Upper lobe of right lung (tissue), 1 donor: ENCODE results near the gene NINL. TPM values are rescaled to one million over a fixed set of nuclear protein-coding genes. Genes with fewer than 3 reads are reported as not detected.

Experiments
- ATAC-seq: fragments of 200-7000 bp; cut with Tn5 transposase; one replicate; pipeline ENCODE4 v1.9.1; 2020; ENCODE audit warnings: mild to moderate bottlenecking, moderate library complexity
- DNase-seq: peaks from one replicate; pipeline ENCODE4 v3.0.0-alpha.2; 2020
- H3K27ac ChIP-seq: fragments of 200-600 bp; one replicate; pipeline ENCODE4 v1.8.0; 2022
- H3K27me3 ChIP-seq: fragments of 200-600 bp; one replicate; pipeline ENCODE4 v1.8.0; 2022; ENCODE audit warnings: mild to moderate bottlenecking
- H3K36me3 ChIP-seq: fragments of 200-600 bp; one replicate; pipeline ENCODE4 v1.8.0; 2022
- H3K4me1 ChIP-seq: fragments of 200-600 bp; one replicate; pipeline ENCODE4 v1.8.0; 2022
- H3K4me3 ChIP-seq: fragments of 200-600 bp; one replicate; pipeline ENCODE4 v1.8.0; 2022; ENCODE audit warnings: mild to moderate bottlenecking
- H3K9me3 ChIP-seq: fragments of 200-600 bp; one replicate; pipeline ENCODE4 v1.8.0; 2022
- intact Hi-C: fragments of 100-400 bp; cut with DNase I; formaldehyde crosslinking; loops from one replicate; pipeline ENCODE4 v1.11.0; 2022
- total RNA-seq: library from RNA; stranded (reverse); fragmentation: NEBNext Ultra II Directional; extraction: Animal tissue kit (Norgen Biotek cat#: 25700); gene quantifications from one replicate; pipeline ENCODE4 v1.2.1, GENCODE V29; 2021
- TF ChIP-seq, protein P1 (sequence below): fragments of 200-600 bp; IDR thresholded peaks from one replicate; pipeline ENCODE4 v1.8.0; 2022; ENCODE audit warnings: antibody characterized with exemption
- donor health status: DM: no; HTN: yes; CAD: no; lungs with severe emphysema.

Gene NINL
- total RNA-seq, 1 donor from 2014 or later = 13.2 TPM

GRCh38 chr20:25548613-25549086 is 36.7 kb downstream of the NINL start:
- TF ChIP-seq, protein P1, sequence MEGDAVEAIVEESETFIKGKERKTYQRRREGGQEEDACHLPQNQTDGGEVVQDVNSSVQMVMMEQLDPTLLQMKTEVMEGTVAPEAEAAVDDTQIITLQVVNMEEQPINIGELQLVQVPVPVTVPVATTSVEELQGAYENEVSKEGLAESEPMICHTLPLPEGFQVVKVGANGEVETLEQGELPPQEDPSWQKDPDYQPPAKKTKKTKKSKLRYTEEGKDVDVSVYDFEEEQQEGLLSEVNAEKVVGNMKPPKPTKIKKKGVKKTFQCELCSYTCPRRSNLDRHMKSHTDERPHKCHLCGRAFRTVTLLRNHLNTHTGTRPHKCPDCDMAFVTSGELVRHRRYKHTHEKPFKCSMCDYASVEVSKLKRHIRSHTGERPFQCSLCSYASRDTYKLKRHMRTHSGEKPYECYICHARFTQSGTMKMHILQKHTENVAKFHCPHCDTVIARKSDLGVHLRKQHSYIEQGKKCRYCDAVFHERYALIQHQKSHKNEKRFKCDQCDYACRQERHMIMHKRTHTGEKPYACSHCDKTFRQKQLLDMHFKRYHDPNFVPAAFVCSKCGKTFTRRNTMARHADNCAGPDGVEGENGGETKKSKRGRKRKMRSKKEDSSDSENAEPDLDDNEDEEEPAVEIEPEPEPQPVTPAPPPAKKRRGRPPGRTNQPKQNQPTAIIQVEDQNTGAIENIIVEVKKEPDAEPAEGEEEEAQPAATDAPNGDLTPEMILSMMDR = no peak
- Histone ChIP-seq H3K27me3 (no peaks in the 10 kb centered on the region), H3K4me1 (peaks cover 19% of the 10 kb centered on the region), H3K27ac (no peak overlapping the region), H3K36me3 (no peaks in the 10 kb centered on the region), H3K4me3 (no peak overlapping the region), H3K9me3 (no peaks in the 10 kb centered on the region)
- ATAC-seq (no peak), DNase-seq (no peak)
- intact Hi-C loops = no loop called here

DNA sequence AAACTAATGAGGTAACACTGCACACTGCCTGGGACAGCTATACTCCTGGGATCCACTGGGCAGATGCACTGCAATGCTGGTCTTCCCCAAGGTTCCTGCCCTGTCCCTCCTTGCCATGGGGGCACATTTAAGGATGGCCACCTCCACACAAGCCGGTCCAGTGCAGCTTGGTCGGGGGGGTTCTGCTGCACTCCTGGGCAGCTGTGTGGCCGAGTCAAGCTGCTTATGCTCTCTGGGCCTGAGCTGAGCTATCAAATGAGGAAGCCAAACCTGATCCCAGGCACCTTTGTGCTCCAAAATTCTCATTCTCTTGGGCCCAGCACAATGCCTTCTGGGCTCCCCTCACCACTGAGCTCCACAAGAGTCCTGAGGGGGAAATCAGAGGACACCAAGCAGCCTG is 37.3 kb downstream of the NINL start:
- H3K27ac ChIP-seq = no peak overlapping the region
- TF ChIP-seq, protein P1 = no peak
- no peaks in the 10 kb centered on the region for H3K27me3 ChIP-seq
- no peaks in the 10 kb centered on the region for H3K9me3 ChIP-seq
- H3K4me1 ChIP-seq = peaks cover 19% of the 10 kb centered on the region
- no peak for DNase-seq
- H3K36me3 ChIP-seq = no peaks in the 10 kb centered on the region
- ATAC-seq = no peak
- no peak overlapping the region for H3K4me3 ChIP-seq
- intact Hi-C loops = no loop called here

GRCh38 chr20:25547063-25547462 is 38.3 kb downstream of the NINL start:
- TF ChIP-seq, protein P1 = no peak
- Histone ChIP-seq H3K27me3 (no peaks in the 10 kb centered on the region), H3K4me1 (peaks cover 23% of the 10 kb centered on the region), H3K4me3 (no peak overlapping the region), H3K36me3 (no peaks in the 10 kb centered on the region), H3K27ac (no peak overlapping the region), H3K9me3 (no peaks in the 10 kb centered on the region)
- intact Hi-C loops = no loop called here
- DNase-seq = no peak
- no peak for ATAC-seq

DNA sequence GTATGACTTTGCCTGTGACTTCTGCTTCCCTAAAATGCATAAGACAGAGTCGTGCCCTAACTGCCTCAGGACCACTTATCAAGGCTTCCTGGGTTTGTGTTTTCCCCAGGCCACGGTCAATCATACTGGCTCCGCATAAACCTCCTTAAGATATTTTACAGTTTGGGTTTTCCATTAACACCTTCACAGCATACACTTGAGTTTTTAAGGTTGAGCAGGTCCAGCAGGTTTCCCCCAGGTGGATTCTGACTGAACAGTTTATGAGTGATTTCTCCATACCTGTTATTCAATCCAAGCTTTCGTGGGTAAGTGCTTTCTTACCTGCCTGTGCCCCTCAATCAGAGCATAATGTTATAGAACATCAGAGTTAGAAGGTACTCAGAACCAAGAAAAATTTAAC is 39.3 kb downstream of the NINL start:
- intact Hi-C loops = no loop called here
- TF ChIP-seq, protein P1 = no peak
- H3K9me3 ChIP-seq = no peaks in the 10 kb centered on the region
- ATAC-seq (peak; percentile 64), DNase-seq (no peak)
- no peak overlapping the region for H3K4me3 ChIP-seq
- H3K27ac ChIP-seq = no peak overlapping the region
- no peaks in the 10 kb centered on the region for H3K27me3 ChIP-seq
- peaks cover 28% of the 10 kb centered on the region for H3K4me1 ChIP-seq
- H3K36me3 ChIP-seq = no peaks in the 10 kb centered on the region

DNA sequence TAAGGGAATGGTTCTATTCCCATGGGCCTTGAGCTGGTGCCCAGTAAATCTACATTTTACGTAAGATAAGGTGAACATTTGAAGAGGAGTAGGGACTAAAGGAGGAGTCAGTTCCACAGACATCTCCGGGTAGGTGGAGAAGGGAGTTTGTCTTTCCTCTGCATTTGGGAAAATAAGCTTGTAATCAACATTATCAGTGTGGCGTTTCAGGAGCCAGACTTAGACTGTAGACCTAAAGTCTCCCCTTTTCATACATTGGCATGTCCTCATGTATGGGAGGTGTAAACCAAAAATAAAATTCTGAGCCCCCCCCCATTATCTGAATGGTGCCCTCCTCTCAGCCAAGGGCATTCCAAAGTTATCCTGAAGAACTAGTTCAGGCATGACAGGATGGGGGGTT is 40.2 kb downstream of the NINL start:
- TF ChIP-seq, protein P1 = no peak
- ATAC-seq (no peak), DNase-seq (no peak)
- Histone ChIP-seq H3K9me3 (no peaks in the 10 kb centered on the region), H3K36me3 (no peaks in the 10 kb centered on the region), H3K4me1 (peaks cover 26% of the 10 kb centered on the region), H3K27me3 (no peaks in the 10 kb centered on the region), H3K27ac (no peak overlapping the region), H3K4me3 (no peak overlapping the region)
- intact Hi-C loops = no loop called here

DNA sequence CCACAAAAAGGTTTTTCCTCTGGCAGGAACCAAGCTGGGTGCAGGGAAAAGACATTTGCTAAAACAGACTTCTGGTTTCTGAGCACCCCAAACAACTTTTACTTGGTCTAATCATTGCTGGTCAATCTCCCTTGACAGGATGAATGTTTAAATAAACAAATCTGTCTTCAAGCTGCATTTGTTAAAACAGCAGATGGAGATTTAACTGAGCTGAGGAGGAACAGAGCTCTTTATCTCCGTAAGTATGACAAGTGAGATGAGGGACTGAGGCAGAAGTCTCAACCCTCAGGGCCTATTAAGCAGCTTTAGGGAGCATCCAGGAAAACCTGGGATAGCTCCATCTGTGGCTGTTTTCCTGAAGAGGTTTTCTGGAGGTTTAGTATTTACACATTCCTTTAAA is 40.6 kb downstream of the NINL start:
- H3K27ac ChIP-seq = no peak overlapping the region
- intact Hi-C loops = no loop called here
- peaks cover 22% of the 10 kb centered on the region for H3K4me1 ChIP-seq
- H3K27me3 ChIP-seq = no peaks in the 10 kb centered on the region
- no peaks in the 10 kb centered on the region for H3K9me3 ChIP-seq
- no peaks in the 10 kb centered on the region for H3K36me3 ChIP-seq
- no peak for DNase-seq
- no peak for ATAC-seq
- TF ChIP-seq, protein P1 = no peak
- no peak overlapping the region for H3K4me3 ChIP-seq
